Calu3 (cell line): Measurements from ENCODE around the gene RGSL1. TPM values are rescaled to one million over a fixed set of nuclear protein-coding genes. Genes with fewer than 3 reads are reported as not detected.

Experiments used
- BruUV-seq: library from RNA; stranded (reverse); fragments of 400-500 nt; replicated peaks from 2 replicates; lab custom pipeline; 2021; lab: Mats Ljungman, UMichigan
- CTCF ChIA-PET: fragments of 300-600 bp; sonication (Branson Sonifier 250); formaldehyde crosslinking; loops from one replicate; lab custom pipeline; 2022; ENCODE audit warnings: antibody characterized with exemption; lab: Charles Lee
- DNase-seq: peaks from one replicate; pipeline ENCODE4 v3.0.0; 2022
- H3K27ac Mint-ChIP-seq: one replicate; pipeline ENCODE4 v1.8.0; 2022; ENCODE audit warnings: mixed read lengths; ENCODE audit not compliant: unreplicated experiment
- H3K27me3 Mint-ChIP-seq: one replicate; pipeline ENCODE4 v1.8.0; 2022; ENCODE audit warnings: mixed read lengths; ENCODE audit not compliant: unreplicated experiment
- H3K36me3 Mint-ChIP-seq: one replicate; pipeline ENCODE4 v1.8.0; 2022; ENCODE audit warnings: mild to moderate bottlenecking, moderate library complexity, mixed read lengths; ENCODE audit not compliant: insufficient read depth, unreplicated experiment
- H3K4me1 Mint-ChIP-seq: one replicate; pipeline ENCODE4 v1.8.0; 2022; ENCODE audit warnings: mild to moderate bottlenecking, low read depth, mixed read lengths; ENCODE audit not compliant: unreplicated experiment
- H3K4me3 Mint-ChIP-seq: one replicate; pipeline ENCODE4 v1.8.0; 2022; ENCODE audit warnings: mild to moderate bottlenecking, low read depth, moderate library complexity, mixed read lengths; ENCODE audit not compliant: unreplicated experiment
- H3K9me3 Mint-ChIP-seq: one replicate; pipeline ENCODE4 v1.8.0; 2022; ENCODE audit warnings: low read depth, mixed read lengths; ENCODE audit not compliant: unreplicated experiment
- CTCF ChIP-seq: fragments of 200-600 bp; IDR thresholded peaks from one replicate; pipeline ENCODE4 v1.8.0; 2022; ENCODE audit warnings: antibody characterized with exemption; ENCODE audit not compliant: unreplicated experiment
- intact Hi-C: fragments of 100-400 bp; cut with micrococcal nuclease; formaldehyde crosslinking; loops from one replicate; pipeline ENCODE4 v1.10.0; 2022; ENCODE audit not compliant: unreplicated experiment
- total RNA-seq: library from RNA; stranded (reverse); gene quantifications from 2 replicates; pipeline ENCODE4 v1.2.3, GENCODE V29; 2022

The RGSL1 gene
- total RNA-seq, 1 experiment from 2014 or later: not detected

GRCh38 chr1:182426442-182427430, 23.2 kb upstream of the RGSL1 start:
- no peak overlapping the region for H3K4me3 Mint-ChIP-seq
- H3K9me3 Mint-ChIP-seq: no peaks in the 10 kb centered on the region
- H3K27ac Mint-ChIP-seq: no peak overlapping the region
- intact Hi-C loops: no loop called here
- DNase-seq: no peak
- peaks cover 21% of the 10 kb centered on the region for H3K27me3 Mint-ChIP-seq
- H3K4me1 Mint-ChIP-seq: peaks cover 10% of the 10 kb centered on the region
- no peaks in the 10 kb centered on the region for H3K36me3 Mint-ChIP-seq
- CTCF ChIA-PET: no interaction called here
- TF ChIP-seq CTCF: no peak
- BruUV-seq: no TSS peak

- Mint-ChIP-seq H3K4me3 (no peak overlapping the region), H3K27me3 (peaks cover 10% of the 10 kb centered on the region), H3K27ac (no peak overlapping the region), H3K36me3 (no peaks in the 10 kb centered on the region), H3K4me1 (peaks cover 10% of the 10 kb centered on the region), H3K9me3 (no peaks in the 10 kb centered on the region)
- CTCF ChIA-PET: interaction anchor here (0.6 kb wide), 1 partner anchor 164 kb away, joined by 5 read pairs; no protein-coding TSS in a partner anchor
- intact Hi-C loops: no loop called here
- no TSS peak for BruUV-seq
- TF ChIP-seq CTCF: no peak
- DNase-seq: no peak
Observed at GRCh38 chr1:182428043-182428442, 21.9 kb upstream of the RGSL1 start.

DNA sequence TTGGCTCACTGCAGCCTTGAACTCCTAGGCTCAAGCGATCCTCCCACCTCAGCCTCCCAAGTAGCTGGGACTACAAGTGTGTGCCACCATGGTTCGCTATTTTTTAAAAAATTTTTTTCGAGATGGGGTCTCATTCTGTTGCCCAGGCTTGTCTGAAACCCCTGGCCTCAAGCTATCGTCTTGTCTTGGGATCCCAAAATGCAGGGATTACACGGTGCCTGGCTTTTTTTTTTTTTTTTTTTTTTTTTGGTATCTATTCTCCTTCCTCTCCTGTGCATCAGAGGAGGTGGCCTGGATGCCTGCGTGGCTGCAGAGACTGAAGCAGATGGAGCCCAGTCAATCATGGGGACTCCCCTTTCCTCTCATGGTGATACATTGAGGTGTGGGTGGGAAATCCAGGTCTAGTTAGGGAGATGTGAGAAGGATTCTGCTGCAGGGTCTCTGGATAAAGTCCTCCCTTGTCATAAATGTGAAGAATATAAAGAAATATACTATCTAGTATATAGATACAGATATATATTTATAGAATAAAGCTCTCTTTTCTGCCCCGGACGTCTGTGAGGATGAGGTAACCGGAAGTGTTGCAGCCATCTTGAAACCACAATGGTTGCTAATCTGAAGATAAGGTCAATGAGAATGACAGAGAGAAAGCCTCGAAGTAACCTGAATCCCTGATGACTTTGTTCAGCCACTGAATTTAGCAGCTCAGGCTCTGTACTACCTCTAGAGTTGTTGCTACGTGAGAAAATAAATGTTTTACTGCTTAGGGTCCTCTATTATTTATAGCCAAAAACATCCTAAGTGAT, 19.5 kb upstream of the RGSL1 start:
- CTCF ChIA-PET: no interaction called here

More for the DNA sequence above, 19.5 kb upstream of the RGSL1 start:
- peaks cover 10% of the 10 kb centered on the region for H3K27me3 Mint-ChIP-seq
- no peak for TF ChIP-seq CTCF
- no peak for DNase-seq
- H3K4me1 Mint-ChIP-seq: peaks cover 10% of the 10 kb centered on the region
- no peak overlapping the region for H3K27ac Mint-ChIP-seq
- intact Hi-C loops: no loop called here
- no TSS peak for BruUV-seq
- no peaks in the 10 kb centered on the region for H3K9me3 Mint-ChIP-seq
- no peaks in the 10 kb centered on the region for H3K36me3 Mint-ChIP-seq
- H3K4me3 Mint-ChIP-seq: no peak overlapping the region
